CD4-positive, alpha-beta T cell treated with Interleukin-21 for 1 hour (primary cell): ENCODE results near the gene SAMD4A.
A peak's percentile ranks its signal among the peaks of the same experiment; 100 is the strongest.

ENCODE experiments used
- DNase-seq: peaks from one replicate; pipeline ENCODE4 v3.0.0-alpha.2; 2020

The SAMD4A gene

DNA sequence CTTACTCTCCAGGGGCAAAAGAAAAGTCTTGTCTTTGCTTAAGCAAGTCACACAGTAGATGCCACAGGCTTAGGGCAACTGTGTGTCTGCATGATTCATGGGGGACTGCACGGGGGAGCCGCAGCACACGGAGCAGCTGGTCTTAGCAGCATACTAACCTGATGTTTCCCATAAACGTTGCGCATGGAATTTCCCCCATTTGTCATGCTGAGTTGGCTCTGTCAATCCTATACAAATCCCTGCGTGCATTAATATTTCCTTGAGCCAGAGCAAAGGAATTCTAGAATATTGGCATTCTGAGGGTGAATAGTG, 71.2 kb downstream of the SAMD4A start:
- no peak for DNase-seq

- DNase-seq: no peak
Observed at GRCh38 chr14:54639611-54640010, 72.7 kb downstream of the SAMD4A start.

GRCh38 chr14:54640506-54640905, 73.6 kb downstream of the SAMD4A start:
- no peak for DNase-seq

DNA sequence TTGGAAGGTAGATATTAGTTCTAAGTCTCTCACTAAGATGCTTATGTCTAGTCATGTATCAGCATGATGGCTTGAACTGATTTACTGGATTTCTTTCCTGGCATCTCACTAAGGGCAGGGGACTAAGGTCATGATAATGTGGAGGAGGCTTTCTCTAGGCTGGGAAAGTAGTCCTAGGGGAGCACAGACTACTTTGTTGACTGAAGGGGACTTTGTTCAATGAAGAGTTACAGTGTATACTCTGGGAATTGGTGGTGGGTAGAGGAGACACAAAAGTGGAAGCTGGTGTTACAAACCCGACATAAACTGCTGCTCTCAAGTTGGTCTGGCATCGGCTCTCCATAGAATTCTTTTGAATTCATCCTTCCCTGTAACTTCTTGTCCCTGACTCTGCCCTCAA, 75.2 kb downstream of the SAMD4A start:
- no peak for DNase-seq

GRCh38 chr14:54642801-54643695, 76.1 kb downstream of the SAMD4A start:
- peak; percentile 48 for DNase-seq

DNA sequence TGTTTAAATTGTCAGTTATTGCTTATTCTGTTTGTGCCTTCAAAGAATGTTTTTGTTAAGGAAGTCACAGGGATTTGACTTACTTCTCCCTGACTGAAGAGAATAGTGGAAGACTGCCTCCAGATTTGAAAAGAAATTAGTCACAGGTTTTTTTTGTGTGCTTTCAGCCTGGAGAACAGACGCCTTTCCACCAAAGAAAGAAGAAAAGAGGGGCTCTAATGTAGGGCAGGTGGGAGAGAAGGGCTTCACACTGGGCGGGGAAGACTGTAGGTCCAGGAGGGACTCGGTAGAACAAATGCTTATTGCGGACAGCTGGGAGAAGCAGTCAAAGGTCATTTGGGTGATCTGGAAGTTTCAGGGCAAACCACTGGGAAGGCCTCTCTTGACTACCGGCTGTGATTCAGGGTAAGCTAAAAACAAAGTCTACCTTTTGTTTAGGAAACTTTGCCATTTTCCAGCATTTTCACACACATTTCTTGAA, 76.8 kb downstream of the SAMD4A start:
- DNase-seq: no peak

DNA sequence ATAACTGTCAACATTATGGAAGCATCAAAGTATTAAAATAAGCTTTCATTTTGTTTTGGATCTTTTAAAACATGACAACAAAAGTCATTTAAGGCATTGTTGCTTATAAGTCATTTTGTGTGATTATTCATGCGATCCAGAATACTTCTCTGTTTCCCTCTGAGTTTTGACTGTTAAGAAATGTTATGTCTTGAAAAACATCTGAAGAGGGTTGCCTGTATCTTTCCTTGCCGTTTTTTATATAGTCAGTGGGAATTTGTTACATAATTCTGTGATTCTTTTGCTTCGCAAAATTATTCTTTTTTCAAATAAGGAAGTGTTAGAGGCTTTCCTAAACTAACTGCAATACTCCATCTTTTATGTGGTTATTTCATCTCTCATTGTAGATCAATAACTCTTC, 78.7 kb downstream of the SAMD4A start:
- no peak for DNase-seq

- DNase-seq: no peak
Observed at GRCh38 chr14:54646626-54647025, 79.7 kb downstream of the SAMD4A start.

DNA sequence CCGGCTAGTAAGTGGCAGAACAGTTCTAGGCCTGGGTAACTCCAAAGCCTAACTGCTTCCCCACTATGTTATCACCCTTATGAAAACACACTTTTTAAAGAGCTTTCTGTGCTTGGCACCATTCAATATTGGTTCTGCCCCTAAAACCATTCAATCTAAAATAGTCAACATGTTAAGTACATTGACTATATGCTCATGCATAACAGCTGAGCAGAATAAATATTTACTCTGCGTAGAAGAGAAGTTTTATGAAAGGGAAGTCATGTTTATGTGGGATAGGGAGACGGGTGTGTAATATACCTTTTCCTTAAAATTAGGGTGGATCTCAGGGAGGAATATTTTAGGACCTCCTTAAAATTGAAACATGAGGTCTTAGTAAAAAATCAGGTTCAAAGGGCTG, 80.5 kb downstream of the SAMD4A start:
- no peak for DNase-seq

GRCh38 chr14:54649056-54649455, 82.1 kb downstream of the SAMD4A start:
- DNase-seq: no peak

GRCh38 chr14:54650331-54650958, 83.5 kb downstream of the SAMD4A start:
- no peak for DNase-seq

DNA sequence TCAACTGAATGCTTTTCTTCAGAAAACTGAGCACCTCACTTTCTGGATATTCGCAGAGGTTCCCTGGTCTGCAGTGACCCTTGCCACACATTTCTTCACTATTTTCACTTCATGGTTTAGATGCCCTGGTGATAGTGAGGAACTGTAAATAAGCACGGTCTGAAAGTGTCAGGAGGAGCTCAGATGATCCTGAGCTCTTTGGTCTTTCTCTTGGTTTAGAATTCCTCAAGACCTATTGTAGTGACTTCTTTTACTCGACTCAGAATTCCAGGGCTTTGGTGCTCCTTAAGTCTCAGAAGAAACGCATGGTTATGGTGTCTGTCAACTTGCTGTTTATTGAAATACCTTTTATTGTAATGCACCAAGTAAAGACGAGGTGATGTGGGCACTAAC, 84.0 kb downstream of the SAMD4A start:
- DNase-seq: no peak

DNA sequence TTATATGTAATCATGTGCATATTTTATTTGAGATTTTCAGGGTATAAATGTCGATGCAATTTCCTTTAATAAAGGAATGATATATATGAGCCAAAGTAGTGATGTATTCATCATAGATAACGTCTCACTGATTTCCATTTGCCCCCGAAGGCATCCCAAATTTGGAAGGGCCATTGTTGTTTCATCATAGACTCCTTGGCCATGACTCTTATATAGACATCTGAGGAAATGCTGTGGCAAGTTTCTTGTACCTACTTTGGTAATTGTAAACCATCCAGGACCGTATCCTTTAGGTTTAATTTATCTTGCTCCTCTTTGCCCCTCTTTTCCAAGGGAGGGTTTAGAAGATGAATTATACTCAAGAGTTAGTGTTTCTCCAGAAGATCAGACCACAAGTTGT, 84.7 kb downstream of the SAMD4A start:
- no peak for DNase-seq

DNA sequence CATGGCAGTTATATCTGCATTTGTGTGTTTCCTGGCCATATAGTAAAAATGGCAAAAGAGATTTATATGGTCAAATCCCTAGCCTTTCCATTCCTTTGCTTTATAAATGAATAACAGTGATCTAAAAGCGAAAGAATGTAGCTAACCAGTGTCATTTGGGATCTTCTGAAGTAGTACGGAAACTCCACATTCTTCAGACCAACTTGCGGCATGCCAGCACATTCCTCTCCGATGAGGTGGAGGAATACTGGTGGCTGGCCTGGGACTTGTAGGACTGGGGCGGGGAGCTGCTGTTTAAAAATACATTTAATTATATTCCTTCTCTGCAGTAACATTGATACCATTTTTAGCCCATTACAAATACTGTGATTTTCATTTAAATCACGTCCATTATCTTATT, 85.3 kb downstream of the SAMD4A start:
- no peak for DNase-seq

DNA sequence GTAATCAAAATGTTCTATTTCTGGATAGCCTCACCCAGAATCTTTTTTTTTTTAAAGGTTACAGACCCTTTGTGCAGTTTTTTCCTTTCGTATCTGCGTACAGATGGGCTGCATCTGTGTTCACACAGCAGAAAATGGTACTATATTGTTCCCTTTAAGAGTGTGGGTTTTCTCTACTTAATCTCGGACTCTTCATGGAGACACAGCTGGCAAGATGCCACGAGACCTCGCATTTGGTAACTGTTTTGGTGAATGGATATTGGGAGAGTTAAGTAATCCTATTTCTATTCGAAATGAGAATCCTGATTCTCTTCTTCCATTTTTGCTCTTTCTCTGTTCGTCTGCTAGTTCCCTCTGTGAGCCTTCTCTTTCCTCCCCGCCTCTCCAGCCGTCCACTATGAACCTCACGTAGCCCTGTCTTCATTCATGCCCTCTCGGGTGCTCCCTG, 85.7 kb downstream of the SAMD4A start:
- no peak for DNase-seq

DNA sequence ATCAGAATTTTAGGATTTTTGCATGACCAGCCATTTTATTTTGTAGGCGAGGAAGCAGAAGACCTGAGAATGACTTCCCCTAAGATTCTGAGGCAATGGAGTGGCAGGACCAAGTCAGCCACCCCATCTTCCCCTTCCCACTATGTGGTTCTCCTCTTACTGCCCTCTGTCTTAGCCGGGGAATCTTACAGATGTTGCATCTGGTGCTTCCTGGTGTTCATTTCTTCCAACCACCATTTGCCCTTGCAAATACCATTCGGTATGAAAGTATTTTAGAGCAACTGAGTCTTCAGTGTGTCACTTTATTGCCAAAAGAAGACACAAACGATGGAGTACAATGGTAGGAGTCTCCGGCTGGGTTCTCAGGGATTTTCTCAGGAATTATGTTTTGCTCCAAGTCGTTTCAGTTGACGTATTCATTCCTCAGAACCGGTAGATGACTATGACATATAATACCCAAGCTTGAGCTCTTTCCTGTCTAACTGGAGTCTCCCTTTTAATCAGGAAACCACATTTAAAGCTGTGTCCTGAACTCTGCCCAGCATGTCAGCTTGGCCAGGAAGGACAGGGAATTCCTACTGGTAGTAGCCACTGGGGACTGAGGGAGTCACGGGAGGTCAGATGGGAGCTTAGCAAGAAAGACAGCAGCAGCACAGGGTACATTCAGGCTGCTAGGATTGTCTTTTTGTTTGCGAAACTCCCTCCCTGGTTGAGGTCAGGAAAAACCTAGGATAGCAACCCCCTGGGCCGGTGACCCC, 87.0 kb downstream of the SAMD4A start:
- DNase-seq: no peak

DNA sequence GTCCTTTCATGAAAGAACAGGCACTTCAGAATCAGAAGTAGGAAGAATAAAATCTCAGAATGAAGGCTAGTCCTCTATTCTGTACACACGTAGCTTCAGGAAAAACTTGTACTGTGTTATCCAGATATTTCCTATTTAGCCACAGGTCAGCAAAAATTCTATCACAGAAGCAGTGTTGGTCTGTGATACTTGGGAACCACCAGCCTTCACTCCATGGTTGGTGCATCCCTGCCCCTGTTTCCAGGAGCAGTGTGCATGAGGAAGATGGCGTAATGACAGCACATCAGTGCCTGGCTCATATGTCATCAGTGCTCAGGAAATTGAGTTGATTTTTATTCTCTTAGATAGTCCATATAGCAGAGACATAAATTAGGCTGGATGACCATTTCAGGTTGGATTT, 87.7 kb downstream of the SAMD4A start:
- no peak for DNase-seq

DNA sequence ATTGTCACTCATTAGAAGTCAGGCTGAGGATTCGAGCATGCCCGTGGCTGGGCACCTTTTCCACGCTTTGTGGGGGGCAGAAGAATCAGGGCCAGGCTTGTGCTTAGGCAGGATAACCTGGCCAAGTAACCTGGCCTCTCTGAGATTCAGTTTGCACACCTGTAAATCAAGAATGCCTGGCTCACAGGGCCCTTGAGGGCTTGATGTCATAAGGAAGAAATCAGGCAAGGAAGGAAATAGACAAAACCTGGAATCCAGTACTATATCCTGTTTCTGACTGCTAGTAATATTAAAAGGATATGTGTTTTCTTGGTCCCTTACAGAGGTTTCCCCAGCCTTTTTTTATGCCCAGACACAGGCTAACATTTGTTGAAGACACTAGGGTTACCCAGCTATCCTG, 91.9 kb downstream of the SAMD4A start:
- DNase-seq: no peak

DNA sequence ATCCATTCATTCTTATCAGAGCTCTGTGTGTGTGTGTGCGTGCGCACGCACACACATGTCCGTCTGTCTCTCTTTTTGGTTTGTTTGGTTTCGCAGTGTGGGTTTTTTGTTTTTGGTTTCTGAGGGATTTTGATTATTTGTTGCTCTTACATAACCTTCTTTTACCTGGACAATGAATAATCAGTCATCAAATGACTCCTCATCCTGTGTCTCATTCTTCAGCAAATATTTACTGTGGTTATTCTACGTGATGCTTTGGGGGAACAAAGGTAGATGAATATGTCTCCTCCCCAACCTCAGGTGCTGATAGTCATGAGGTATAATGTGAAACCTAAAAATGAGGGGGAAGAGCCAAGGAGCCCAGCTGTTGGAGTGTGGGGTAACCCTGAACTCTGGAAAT, 92.4 kb downstream of the SAMD4A start:
- no peak for DNase-seq

DNA sequence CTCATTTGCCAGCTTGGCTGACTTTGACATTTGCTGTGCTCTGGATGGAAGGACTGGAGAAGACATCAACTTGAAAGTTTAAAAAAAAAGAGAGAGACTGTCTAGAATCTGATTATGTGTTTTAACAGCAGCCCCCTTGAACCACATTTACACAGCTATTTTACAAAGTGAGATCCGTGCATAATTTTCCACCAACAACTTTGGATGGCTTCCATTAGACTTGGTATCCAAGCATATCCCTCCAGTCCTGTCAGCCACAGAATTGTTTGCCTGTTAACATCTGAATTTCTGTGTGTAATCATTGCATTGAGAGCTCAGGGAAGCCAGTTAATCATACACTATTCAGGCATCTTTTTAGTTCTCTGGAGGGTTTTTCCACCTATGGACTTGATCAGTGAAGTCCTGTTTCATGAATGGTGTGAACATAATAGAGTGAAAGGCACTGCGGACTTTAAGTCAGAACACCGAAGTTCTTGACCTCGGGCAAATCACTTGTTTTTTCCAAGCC, 93.7 kb downstream of the SAMD4A start:
- DNase-seq: no peak

GRCh38 chr14:54662491-54663133, 95.7 kb downstream of the SAMD4A start:
- no peak for DNase-seq

GRCh38 chr14:54664961-54665360, 98.0 kb downstream of the SAMD4A start:
- no peak for DNase-seq

DNA sequence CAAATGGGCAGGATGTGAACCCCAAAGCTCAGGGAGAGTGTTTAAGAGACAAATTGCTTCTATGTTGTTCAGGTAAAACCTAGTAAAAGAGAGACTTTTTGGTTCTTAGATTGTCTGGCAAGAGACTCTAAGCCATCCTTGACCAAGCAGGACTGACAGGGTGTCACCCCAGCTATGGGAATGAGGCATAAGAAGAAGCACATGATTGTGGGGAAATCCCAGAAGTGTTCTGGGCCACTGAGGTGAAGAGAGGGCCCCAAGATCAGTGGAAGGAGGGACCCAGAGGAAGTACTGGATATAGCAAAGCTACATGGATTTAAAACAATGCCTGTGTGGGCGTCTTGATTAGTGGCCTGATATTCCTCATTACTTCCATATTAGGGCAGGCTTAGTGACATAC, 99.0 kb downstream of the SAMD4A start:
- no peak for DNase-seq
